Measurements from ENCODE around the gene SLC24A3. TPM values are rescaled to one million over a fixed set of nuclear protein-coding genes. Genes with fewer than 3 reads are reported as not detected.

Gene SLC24A3
- total RNA-seq, 1 experiment from 2014 or later, result not detected

- POLR2A ChIA-PET, result no interaction called here
- Histone ChIP-seq H3K9me3 (ENCODE audit: control insufficient read depth, insufficient read depth, low read depth, low read length) (no peaks in the 10 kb centered on the region), H3K4me1 (ENCODE audit: control insufficient read depth, insufficient read depth, low read length) (no peaks in the 10 kb centered on the region), H3K27ac (ENCODE audit: low read length) (no peak overlapping the region), H3K27me3 (ENCODE audit: control insufficient read depth, insufficient read depth, low read length) (no peaks in the 10 kb centered on the region), H3K4me3 (ENCODE audit: low read depth in 2 of 2, low read length in 2 of 2) (no peak overlapping the region), H3K36me3 (ENCODE audit: control insufficient read depth, insufficient read depth, low read length) (no peaks in the 10 kb centered on the region)
- TF ChIP-seq REST (IDR thresholded peaks at IDR 0.05; ENCODE audit: insufficient read depth in 1 of 2, low read depth in 2 of 2, low read length in 1 of 2) (no peak), CTCF (IDR thresholded peaks at IDR 0.05) (no peak), SIN3A (IDR thresholded peaks at IDR 0.05; ENCODE audit: borderline replicate concordance, insufficient read depth, low read depth, low read length) (no peak), TCF7L2 (IDR thresholded peaks at IDR 0.05; ENCODE audit: low read depth, low read length) (no peak), POLR2AphosphoS5 (IDR thresholded peaks at IDR 0.05; ENCODE audit: low read depth, low read length) (no peak)
- intact Hi-C loops (cut with micrococcal nuclease; ENCODE audit: unreplicated experiment) (no loop called here), in situ Hi-C loops (cut with HindIII; ENCODE audit: low pct_unique_long_range_greater_than_20kb, low sequenced_read_pairs) (no loop called here)
- ATAC-seq, result no peak
- BruUV-seq (replicated peaks), result no TSS peak
- CTCF ChIA-PET, result no interaction called here
- DNase-seq (ENCODE audit: low read depth, low spot score), result no peak
These were observed 79.3 kb downstream of the SLC24A3 start for GRCh38 chr20:19291818-19292132.

GRCh38 chr20:19292254-19292653, 79.8 kb downstream of the SLC24A3 start:
- Histone ChIP-seq H3K4me3 (ENCODE audit: low read depth in 2 of 2, low read length in 2 of 2) (no peak overlapping the region), H3K36me3 (ENCODE audit: control insufficient read depth, insufficient read depth, low read length) (no peaks in the 10 kb centered on the region), H3K9me3 (ENCODE audit: control insufficient read depth, insufficient read depth, low read depth, low read length) (no peaks in the 10 kb centered on the region), H3K27ac (ENCODE audit: low read length) (no peak overlapping the region), H3K27me3 (ENCODE audit: control insufficient read depth, insufficient read depth, low read length) (no peaks in the 10 kb centered on the region), H3K4me1 (ENCODE audit: control insufficient read depth, insufficient read depth, low read length) (no peaks in the 10 kb centered on the region)
- DNase-seq (ENCODE audit: low read depth, low spot score) (no peak), ATAC-seq (no peak)
- ChIA-PET CTCF (no interaction called here), POLR2A (no interaction called here)
- TF ChIP-seq CTCF (IDR thresholded peaks at IDR 0.05) (no peak), TCF7L2 (IDR thresholded peaks at IDR 0.05; ENCODE audit: low read depth, low read length) (no peak), SIN3A (IDR thresholded peaks at IDR 0.05; ENCODE audit: borderline replicate concordance, insufficient read depth, low read depth, low read length) (no peak), REST (IDR thresholded peaks at IDR 0.05; ENCODE audit: insufficient read depth in 1 of 2, low read depth in 2 of 2, low read length in 1 of 2) (no peak), POLR2AphosphoS5 (IDR thresholded peaks at IDR 0.05; ENCODE audit: low read depth, low read length) (no peak)
- intact Hi-C loops (cut with micrococcal nuclease; ENCODE audit: unreplicated experiment), result no loop called here
- BruUV-seq (replicated peaks), result no TSS peak
- in situ Hi-C loops (cut with HindIII; ENCODE audit: low pct_unique_long_range_greater_than_20kb, low sequenced_read_pairs), result no loop called here

All from Panc1 (cell line).